PFSK-1 (cell line): ENCODE results near the gene CARM1.

ENCODE experiments used
- FOXP2 ChIP-seq: optimal IDR thresholded peaks from 2 replicates; pipeline ENCODE3; 2011; ENCODE audit warnings: borderline replicate concordance, control low read depth, inconsistent platforms; ENCODE audit not compliant: insufficient read depth; ENCODE audit errors: extremely low read length, extremely low read depth
- POLR2AphosphoS5 ChIP-seq: IDR thresholded peaks from 2 replicates; pipeline ENCODE4 v1.6.1; 2012; ENCODE audit warnings: low read depth, mild to moderate bottlenecking, control low read depth, low read length, moderate library complexity
- REST ChIP-seq, 2 experiments: IDR thresholded peaks; 2 replicates each; pipeline versions ENCODE4 v1.6.1 to v1.8.0; 2011 to 2012; ENCODE audit warnings: low read depth in 2 of 2, low read length in 2 of 2, control low read depth in 1 of 2, inconsistent platforms in 1 of 2, mild to moderate bottlenecking in 1 of 2, moderate library complexity in 1 of 2; ENCODE audit not compliant: insufficient read depth in 1 of 2
- SIN3A ChIP-seq: IDR thresholded peaks from 2 replicates; pipeline ENCODE4 v1.6.1; 2012; ENCODE audit warnings: mild to moderate bottlenecking, low read length, moderate library complexity, borderline replicate concordance; ENCODE audit not compliant: insufficient read depth
- TAF1 ChIP-seq: IDR thresholded peaks from 2 replicates; pipeline ENCODE4 v1.6.1; 2012; ENCODE audit warnings: low read length, control low read depth, borderline replicate concordance; ENCODE audit not compliant: insufficient read depth

Gene CARM1

GRCh38 chr19:10872546-10873107 is 1.3 kb downstream of the CARM1 start:
- no peak for TF ChIP-seq TAF1

GRCh38 chr19:10874024-10874423 is 2.7 kb downstream of the CARM1 start:
- no peak for TF ChIP-seq FOXP2
- no peak for TF ChIP-seq SIN3A
- no peak for TF ChIP-seq REST (IDR thresholded peaks at IDR 0.05; ENCODE audit: insufficient read depth in 1 of 2, low read depth in 2 of 2, low read length in 2 of 2)
- TF ChIP-seq POLR2AphosphoS5: no peak
- TF ChIP-seq TAF1: no peak

GRCh38 chr19:10876459-10877240 is 5.3 kb downstream of the CARM1 start:
- TF ChIP-seq POLR2AphosphoS5: no peak

GRCh38 chr19:10878253-10878652 is 6.9 kb downstream of the CARM1 start:
- no peak for TF ChIP-seq TAF1
- no peak for TF ChIP-seq SIN3A
- no peak for TF ChIP-seq POLR2AphosphoS5
- no peak for TF ChIP-seq REST (IDR thresholded peaks at IDR 0.05; ENCODE audit: insufficient read depth in 1 of 2, low read depth in 2 of 2, low read length in 2 of 2)
- no peak for TF ChIP-seq FOXP2

GRCh38 chr19:10881403-10882107 is 10.2 kb downstream of the CARM1 start:
- TF ChIP-seq SIN3A (no peak), FOXP2 (no peak), POLR2AphosphoS5 (no peak), REST (IDR thresholded peaks at IDR 0.05; ENCODE audit: insufficient read depth in 1 of 2, low read depth in 2 of 2, low read length in 2 of 2) (no peak), TAF1 (no peak)

GRCh38 chr19:10882108-10882457 is 10.7 kb downstream of the CARM1 start:
- TF ChIP-seq REST (IDR thresholded peaks at IDR 0.05; ENCODE audit: insufficient read depth in 1 of 2, low read depth in 2 of 2, low read length in 2 of 2) (no peak), TAF1 (no peak), FOXP2 (no peak), SIN3A (no peak), POLR2AphosphoS5 (no peak)
